ENCODE measurements around the gene MRGPRX2.
A peak's percentile ranks its signal among the peaks of the same experiment; 100 is the strongest.

Gene MRGPRX2

DNA sequence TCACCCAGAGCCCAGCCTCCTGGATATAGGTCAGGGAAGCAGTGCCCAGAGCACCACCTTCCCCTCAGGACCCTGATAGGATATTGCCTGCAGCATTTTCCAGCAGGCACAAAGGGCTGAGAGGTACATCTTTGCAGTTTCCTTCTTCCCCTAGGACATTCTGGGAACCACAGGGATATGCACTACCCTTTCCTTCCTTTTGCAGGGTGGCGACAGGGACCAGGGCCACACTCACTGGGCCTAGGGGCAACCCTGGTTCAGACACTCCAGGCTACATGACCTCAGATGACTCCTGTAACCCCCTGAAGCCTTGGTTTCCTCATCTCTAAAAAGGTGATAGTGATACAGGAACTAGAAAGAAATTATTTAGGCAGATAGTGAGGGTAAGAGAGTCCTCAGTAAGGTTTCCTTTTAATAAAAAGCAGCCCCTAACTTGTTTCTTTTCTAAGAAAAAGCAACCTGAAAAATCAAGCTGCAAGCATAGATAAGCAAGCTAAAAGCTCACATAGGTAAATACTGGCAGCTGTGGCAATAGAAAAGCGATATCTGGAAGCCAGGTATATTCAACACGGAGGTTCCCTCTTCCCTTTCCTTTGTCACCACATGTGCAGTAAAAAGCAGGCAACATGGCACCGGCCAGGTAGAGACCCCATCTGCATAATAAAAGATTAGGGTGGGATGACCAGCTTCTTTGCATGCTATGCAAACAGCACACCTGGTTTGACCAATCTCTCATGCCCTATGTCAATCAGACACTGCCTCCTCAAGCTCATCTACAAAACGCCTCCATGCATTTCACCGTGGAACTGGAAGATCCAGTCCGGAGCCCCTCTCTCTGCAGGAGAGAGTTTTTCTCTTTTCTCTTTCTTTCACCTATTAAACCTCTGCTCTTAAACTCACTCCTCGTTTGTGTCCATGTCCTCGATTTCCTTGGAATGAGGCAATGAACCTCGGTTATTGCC lies 13.2 kb upstream of the MRGPRX2 start:
- DNase-seq, result no peak

- DNase-seq, result no peak
These were observed 11.9 kb upstream of the MRGPRX2 start for GRCh38 chr11:19072464-19072863.

DNA sequence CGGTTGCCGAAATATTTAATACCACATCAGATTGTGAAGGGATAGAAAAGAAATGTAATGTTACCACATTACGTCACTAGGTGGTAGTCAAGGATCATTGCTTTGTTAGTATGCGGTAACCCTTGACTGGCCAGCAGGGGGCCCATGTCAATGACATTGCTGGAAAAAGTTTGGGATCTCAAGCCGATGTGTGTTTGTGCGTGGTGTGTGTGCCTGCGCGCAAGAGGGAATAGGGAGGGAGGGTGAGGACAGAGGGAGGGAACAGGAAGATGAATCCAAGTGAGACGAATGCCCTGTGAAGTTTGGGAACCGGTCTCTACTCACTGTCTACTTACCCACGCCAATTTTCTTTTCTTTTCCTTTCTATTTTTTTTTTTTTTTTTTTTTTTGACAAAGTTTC lies 10.7 kb upstream of the MRGPRX2 start:
- DNase-seq, result peak; percentile 52 to 72

DNA sequence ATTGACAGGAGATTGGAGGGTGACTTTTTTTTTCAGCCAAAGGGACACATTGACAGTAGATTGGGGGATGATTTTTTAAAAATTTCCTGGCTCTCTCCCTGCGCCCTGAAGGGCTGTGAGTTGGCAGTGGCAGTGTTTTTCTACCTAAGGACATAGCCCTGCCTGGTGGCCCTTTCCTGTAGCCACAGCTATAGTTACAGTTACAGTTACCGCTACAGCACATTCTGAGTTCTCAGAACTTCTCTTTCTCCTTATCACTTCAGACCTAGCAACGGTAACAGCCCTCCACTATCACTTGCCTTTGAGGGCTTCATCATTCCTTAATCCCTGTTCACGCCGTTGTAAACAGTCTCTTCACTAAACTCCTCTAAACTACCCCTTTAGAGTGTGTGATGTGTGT lies 684 bp downstream of the MRGPRX2 start:
- DNase-seq, result no peak

DNA sequence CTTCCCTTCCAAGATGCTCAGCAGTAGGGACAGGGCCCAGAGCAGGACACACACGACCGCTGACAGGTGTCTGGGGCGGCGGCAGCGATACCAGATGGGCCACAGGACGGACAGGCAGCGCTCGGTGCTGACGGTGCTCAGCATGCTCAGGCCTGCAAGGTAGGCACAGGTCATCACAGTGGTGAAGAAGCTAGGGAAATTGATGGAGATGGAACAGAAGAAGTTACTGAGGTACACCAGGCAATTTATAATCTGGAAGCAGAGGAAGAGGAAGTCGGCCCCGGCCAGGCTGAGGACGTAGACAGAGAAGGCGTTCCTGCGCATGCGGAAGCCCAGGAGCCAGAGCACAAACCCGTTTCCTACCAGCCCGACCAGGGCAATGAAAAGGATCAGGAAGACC lies 4.6 kb downstream of the MRGPRX2 start:
- DNase-seq, result no peak

DNA sequence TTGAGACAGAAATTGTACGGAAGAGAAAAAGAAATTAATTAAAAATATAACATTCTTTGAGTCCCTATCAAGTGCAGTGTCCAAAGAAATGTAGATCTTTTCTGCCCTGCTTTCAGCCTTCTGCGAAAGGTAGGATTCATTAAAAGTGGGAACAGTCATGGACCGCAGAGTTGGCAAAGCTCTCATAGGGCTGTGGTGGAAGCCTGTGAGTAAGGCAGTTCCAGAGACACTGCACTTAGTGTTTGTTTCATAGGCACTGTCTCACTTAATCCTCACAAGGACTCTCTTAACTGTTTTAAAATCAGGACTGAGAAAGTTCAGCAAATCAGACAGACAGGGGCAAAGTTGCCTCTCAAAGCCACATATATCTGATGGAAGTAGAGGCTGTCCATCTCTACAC lies 5.5 kb downstream of the MRGPRX2 start:
- no peak for DNase-seq

- no peak for DNase-seq
These were observed 6.6 kb downstream of the MRGPRX2 start for GRCh38 chr11:19053909-19054308.

DNA sequence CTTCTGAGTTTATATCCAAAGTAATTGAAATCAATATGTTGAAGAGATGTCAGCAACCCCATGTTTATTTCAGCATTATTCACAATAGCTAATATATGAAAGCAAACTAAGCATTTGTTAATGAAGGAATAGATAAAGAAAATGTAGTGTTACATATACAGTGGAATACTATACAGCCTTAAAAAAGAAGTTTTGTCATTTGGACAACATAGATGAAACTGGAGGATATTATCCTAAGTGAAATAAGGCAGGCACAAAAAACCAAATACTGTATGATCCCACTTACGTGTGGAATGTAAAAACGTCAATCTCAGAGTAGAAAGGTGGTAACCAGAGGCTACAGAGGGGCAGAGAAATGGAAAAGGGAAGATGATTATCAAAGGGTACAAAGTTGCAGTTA lies 10.2 kb downstream of the MRGPRX2 start:
- no peak for DNase-seq

- DNase-seq, result no peak
These were observed 11.2 kb downstream of the MRGPRX2 start for GRCh38 chr11:19049351-19049750.

DNA sequence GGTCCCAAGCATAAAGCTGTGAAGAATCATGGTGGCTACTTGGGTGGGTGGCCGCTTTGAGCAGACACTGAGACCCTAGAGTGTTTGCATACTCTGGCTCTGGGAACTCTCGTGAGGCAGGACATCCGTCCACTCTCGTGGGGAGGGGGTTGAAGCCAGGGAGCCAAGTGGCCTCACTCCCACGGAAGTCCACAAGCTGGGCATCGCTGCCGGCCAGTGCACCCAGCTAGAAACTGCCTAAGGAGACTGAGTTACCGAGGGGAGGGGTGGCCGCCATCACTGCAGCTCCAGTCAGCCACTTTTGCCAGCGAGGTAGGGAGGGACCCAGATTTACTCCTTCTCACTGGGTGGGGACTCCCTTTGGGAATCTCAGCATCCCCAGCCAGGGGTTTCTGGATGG lies 20.5 kb downstream of the MRGPRX2 start:
- DNase-seq, result no peak

DNA sequence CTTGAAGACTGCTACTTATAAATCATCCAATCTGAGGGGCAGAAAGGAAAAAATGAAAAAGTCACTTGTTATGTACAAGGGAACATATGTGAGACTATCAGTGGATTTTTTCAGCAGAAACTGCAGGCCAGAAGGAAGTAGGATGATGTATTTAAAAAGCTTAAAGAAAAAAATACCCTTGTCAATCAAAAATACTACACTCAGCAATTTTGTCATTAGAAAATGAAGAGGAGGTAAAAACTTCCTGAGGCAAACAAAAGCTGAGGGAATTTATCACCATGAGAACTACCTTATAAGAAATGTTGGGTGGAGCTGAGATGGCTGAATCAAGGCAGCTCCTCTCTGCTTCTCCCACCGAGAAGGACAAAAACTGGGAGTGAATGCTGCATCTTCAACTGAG lies 21.1 kb downstream of the MRGPRX2 start:
- no peak for DNase-seq

- no peak for DNase-seq
These were observed 27.5 kb downstream of the MRGPRX2 start for GRCh38 chr11:19032990-19033389.

DNA sequence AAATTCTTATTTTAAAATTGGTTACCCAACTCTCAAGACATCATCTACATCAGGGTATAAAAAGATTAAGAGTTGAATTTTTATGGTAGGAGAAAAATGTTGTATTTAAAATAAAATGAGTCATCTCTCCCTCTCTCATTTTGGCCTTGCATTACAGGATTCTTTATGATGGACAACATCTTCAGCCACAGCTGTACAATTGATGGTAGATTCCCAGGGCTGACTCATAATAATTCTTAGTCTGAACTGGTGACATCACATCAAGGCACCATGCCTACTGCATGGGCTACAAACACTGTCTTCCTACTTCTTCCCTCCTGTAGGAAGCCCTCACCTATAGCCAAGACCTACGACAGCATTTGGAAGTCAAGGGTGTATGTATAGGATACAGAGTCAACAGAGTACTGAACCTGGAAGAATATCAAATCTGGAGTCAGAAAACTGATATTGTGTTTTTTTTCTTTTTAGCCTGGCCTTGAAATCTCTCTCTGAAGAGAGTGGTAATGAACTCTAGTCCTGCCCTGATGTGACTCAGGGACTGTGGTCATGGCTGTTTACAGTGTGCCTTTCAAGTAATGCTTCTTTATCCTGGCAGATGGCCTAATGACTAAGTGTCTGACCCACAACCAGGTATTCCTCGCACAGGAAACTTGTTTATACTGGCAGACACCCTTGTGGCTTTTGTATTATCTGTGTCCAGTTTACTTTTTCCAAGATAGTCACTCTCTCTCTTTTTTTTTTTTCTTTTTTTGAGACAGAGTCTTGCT lies 32.5 kb downstream of the MRGPRX2 start:
- no peak for DNase-seq

- DNase-seq, result no peak
These were observed 33.7 kb downstream of the MRGPRX2 start for GRCh38 chr11:19026862-19027261.

- DNase-seq, result no peak
These were observed 34.8 kb downstream of the MRGPRX2 start for GRCh38 chr11:19025481-19026406.

GRCh38 chr11:19020831-19021230 lies 39.7 kb downstream of the MRGPRX2 start:
- DNase-seq, result no peak

GRCh38 chr11:19018901-19019300 lies 41.6 kb downstream of the MRGPRX2 start:
- no peak for DNase-seq

DNA sequence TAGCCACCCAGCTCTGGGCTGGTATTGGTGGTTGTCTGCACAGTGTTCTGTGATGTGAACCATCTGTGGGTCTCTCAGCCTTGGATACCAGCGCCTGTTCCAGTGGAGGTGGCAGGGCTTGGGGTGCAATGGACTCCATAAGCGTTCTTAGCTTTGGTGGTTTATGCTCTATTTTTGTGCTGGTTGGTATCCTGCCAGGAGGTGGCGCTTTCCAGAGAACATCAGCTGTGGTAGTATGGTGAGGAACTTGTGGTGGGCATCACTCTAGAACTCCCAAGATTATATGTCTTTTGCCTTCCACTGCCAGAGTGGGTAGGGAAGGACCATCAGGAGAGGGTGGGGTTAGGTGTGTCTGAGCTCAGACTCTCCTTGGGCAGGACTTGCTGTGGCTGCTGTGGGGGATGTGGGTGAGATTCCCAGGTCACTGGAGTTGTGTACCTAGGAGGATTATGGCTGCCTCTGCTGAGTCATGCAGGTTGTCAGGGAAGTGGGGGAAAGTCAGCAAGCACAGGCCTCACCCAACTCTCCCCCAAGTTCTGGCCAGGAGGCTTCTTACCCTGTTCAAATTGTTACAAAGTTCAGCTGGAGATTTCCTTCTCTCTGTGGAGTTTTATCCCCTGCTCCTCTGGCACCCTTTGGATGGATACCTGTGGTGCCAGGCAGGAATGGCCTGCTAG lies 47.2 kb downstream of the MRGPRX2 start:
- DNase-seq, result no peak

- DNase-seq, result no peak
These were observed 47.9 kb downstream of the MRGPRX2 start for GRCh38 chr11:19012636-19013035.

Measured in NCI-H187 (cell line).